ENCODE measurements around the gene CRLF1.
"Not testable (repeated sequence)": the region's sequence is repeated elsewhere in the genome, so short reads cannot be mapped to it uniquely, and the experiment has no call there.

The CRLF1 gene

DNA sequence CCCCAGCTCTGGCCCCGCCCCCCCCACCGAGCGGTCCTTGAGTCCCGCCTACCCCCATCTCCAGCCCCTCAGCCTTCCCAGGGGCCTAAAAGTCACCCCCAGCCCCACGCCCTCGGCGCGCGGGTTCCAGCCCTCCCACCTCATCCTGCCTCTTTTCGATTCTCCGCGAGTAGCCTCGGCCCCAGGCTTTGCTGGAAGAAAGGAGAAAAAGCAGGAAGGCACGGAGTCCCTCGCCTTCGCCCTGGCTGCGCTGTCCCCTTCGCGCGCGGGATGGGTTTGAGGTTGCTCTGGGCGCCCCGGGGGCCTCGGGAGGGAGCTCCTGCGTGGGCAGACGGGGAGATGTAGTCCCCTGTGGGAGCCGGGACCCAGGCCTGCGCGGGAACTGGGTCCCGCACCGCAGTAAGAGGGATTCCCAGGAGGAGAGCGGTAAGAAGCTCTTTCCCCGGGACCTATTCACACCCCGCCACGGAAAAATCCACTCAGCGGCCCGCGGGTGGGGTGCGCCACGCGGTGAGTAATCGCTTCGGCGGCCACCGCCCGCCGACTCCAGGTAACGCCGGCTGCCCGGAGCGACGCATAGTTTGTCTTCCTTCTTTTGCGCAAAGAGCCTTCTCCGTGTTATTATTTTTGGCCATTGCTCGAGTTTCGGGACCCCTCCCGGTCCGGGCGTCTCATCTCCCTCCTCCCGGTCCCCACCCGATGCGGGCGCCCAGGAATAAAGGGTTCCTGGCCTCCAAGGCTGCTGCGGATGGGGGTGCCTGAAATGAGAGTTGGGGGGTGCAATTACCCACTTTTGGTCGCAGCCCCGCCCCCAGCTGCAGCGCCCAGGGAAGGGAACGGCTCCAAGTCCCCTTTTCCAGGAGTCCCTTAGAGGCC lies 865 bp upstream of the CRLF1 start:
- Mint-ChIP-seq H3K27me3 (peaks cover 68% of the 10 kb centered on the region), H3K36me3 (ENCODE audit: low read depth) (no peaks in the 10 kb centered on the region), H3K4me3 (no peak overlapping the region), H3K27ac (no peak overlapping the region), H3K4me1 (ENCODE audit: low read depth) (peaks cover 22% of the 10 kb centered on the region), H3K9me3 (no peaks in the 10 kb centered on the region)

DNA sequence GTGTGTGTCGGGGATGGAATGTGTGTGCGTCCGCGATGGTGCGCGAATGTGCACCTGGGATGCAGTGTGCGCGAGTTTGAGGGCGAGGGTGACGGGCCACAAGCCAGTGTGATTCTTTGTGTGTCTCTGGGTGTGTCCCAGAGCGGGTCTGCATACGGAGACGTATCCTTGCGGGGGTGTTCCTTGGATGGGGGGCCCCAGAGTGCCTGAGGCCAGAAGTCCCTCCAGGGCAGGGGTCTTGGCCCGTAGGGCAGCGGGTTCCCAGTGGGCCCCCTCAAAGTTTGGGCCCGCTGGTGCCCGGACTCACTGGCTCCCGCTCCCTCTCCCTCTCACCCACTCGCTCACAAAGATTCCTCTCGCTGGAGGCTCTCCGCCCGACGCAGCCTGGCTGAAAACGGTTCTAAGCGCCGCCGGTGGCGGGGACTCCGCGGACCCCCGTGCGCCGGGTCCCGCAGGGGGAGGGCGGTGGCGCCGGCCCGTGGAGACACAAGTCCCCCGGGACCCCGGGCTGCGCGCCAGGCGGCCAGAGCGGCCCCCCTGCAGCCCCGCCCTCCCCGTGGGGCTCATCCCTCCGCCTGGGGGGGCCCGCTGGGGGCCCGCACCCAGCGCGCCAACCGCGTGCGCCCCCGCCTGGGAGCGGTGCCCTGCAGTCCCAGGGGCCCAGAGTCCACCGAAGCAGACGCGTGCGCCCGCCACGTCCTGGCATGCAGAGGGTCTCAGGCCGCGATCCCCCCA lies 886 bp downstream of the CRLF1 start:
- Mint-ChIP-seq H3K9me3 (no peaks in the 10 kb centered on the region), H3K36me3 (ENCODE audit: low read depth) (no peaks in the 10 kb centered on the region), H3K27ac (no peak overlapping the region), H3K4me1 (ENCODE audit: low read depth) (peaks cover 11% of the 10 kb centered on the region), H3K27me3 (peaks cover 65% of the 10 kb centered on the region), H3K4me3 (peak overlapping the region; percentile 47)

DNA sequence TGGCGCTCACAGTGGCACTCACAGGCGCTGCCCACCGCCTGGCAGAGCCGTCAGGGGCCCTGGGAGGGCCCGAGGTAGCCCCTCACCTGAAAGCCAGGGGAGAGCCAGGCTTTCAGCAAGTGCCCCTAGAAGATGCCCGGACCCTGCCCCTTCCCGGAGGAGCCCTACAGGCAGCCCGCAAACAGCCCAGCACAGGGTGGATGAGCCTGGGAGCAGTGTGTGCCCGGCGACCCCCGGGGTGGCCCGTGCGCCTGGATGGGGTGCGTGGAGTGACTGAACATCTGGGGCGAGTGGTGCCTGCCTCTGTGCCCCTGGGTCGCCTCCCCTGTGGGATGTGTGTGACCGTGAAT lies 1.4 kb downstream of the CRLF1 start:
- Mint-ChIP-seq H3K4me3 (peak overlapping the region; percentile 47), H3K27me3 (peaks cover 62% of the 10 kb centered on the region), H3K9me3 (no peaks in the 10 kb centered on the region), H3K36me3 (ENCODE audit: low read depth) (no peaks in the 10 kb centered on the region), H3K27ac (no peak overlapping the region), H3K4me1 (ENCODE audit: low read depth) (peaks cover 11% of the 10 kb centered on the region)

DNA sequence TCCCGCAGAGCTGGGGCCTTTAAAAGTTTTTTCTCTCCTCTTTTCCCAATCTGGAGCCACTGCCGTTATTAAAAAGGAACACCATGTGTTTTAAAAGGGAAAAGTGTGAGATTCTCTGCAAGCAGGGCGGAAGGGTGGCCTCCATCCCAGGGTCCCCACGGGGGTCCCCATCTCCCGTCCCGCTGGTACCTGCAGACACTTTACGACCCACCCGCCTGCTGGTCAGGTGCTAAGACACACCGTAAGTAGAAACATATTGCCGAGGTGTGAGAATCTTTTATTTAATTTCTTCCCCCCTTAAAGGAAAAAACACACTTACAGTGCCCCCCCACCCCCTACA lies 1.8 kb downstream of the CRLF1 start:
- H3K4me3 Mint-ChIP-seq = no peak overlapping the region
- H3K9me3 Mint-ChIP-seq = no peaks in the 10 kb centered on the region
- H3K27ac Mint-ChIP-seq = no peak overlapping the region
- H3K4me1 Mint-ChIP-seq (ENCODE audit: low read depth) = peaks cover 11% of the 10 kb centered on the region
- H3K36me3 Mint-ChIP-seq (ENCODE audit: low read depth) = no peaks in the 10 kb centered on the region
- H3K27me3 Mint-ChIP-seq = peaks cover 58% of the 10 kb centered on the region

DNA sequence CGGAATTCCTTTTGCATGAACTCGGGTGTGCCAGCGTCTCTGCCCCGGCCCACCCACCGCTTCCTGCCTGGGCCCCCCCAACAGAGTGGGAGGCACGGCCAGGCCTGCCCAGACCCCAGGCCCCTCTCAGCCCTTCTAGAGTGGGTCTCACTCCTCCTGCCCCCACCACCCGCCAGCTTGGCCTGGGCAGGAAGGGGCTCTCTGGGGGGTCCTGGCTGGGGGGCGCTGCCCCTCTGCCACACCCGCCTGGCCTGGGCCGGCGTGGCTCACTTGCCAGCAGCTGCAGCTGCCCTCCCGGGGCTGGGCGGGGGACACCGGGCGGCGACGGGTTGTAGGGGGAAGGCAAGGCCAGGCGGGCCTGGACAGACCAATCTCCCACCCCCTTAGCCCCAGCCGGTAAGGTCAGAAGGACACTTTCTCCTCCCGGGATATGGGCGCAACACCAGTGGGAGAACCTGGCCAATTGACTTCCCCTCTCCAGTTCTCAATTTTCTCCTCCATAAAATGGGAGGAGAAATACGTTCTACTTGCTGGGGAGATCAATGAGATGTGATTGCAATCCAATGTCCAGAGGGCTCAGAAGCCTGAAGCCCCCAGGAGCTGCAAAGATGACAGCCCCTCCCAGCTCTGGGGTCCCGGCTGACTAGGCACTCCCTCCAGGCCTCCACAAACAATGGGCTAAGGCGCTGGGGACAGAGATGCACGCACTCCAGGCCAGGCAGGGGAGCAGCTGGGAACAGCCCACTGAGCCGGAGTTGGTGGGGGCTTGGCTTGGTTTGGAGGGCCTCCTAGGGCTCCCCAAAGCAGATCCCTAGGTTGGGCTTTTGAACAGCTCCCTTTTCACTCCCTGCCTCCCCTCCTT lies 2.4 kb downstream of the CRLF1 start:
- H3K36me3 Mint-ChIP-seq (ENCODE audit: low read depth) = no peaks in the 10 kb centered on the region
- H3K27me3 Mint-ChIP-seq = peaks cover 52% of the 10 kb centered on the region
- H3K4me3 Mint-ChIP-seq = no peak overlapping the region
- H3K27ac Mint-ChIP-seq = no peak overlapping the region
- H3K4me1 Mint-ChIP-seq (ENCODE audit: low read depth) = peaks cover 11% of the 10 kb centered on the region
- no peaks in the 10 kb centered on the region for H3K9me3 Mint-ChIP-seq

DNA sequence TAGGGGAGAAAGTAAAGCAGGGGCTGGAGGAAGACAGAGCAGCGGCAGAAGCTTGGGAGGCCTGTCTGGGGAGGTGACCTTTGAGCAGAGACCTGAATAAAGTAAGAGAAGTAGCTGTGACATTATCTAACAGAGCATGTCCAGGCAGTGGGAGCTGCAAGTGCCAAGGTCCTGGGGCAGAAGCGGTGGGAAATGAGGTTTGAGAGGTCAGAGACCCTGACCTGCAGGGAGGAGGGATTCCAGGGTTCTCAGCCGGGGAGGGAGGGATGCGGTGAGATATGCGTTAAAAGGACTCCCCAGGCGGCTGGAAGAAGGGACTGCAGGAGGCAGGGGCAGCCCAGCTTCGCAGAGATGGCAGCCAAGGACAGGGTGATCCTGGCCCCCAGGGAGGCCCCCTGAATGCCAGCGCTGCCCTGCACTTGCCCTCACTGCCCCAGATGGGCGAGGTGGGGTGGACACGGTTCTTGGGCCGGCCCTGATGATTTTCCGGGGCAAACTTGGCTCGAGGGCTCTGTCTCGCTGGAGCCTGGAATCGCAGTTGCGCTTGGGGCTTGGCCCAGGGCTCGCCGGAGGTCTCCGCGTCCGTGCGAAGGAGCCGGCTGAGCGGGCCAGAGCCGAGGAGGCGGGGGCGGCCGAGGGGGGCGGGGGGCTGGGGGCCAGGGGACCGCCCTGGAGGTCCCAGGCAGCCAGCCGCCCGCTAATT lies 3.2 kb downstream of the CRLF1 start:
- no peaks in the 10 kb centered on the region for H3K36me3 Mint-ChIP-seq (ENCODE audit: low read depth)
- peaks cover 11% of the 10 kb centered on the region for H3K4me1 Mint-ChIP-seq (ENCODE audit: low read depth)
- H3K4me3 Mint-ChIP-seq = no peak overlapping the region
- H3K27me3 Mint-ChIP-seq = peaks cover 44% of the 10 kb centered on the region
- no peak overlapping the region for H3K27ac Mint-ChIP-seq
- H3K9me3 Mint-ChIP-seq = no peaks in the 10 kb centered on the region

DNA sequence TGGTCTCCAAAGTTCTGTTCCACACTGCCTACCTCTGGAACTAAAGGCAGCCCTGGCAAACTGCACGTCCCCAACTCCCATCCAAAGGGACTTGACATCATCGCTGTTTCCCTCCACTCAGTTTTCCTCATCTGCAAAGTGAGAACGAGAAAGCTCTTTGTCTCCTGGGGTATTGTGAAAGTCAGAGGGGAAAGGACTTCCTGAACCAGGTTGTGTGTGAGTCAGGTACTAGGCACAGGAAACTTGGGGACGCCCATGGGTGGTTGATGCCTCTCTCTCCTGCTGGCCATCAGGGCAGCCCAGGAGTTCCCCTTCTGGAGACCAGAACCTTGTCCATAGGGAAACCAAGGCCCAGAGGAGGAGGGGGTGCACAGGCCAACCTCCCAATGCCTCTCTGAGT lies 4.7 kb downstream of the CRLF1 start:
- no peaks in the 10 kb centered on the region for H3K36me3 Mint-ChIP-seq (ENCODE audit: low read depth)
- H3K27ac Mint-ChIP-seq = no peak overlapping the region
- H3K27me3 Mint-ChIP-seq = peaks cover 34% of the 10 kb centered on the region
- no peak overlapping the region for H3K4me3 Mint-ChIP-seq
- peaks cover 8% of the 10 kb centered on the region for H3K4me1 Mint-ChIP-seq (ENCODE audit: low read depth)
- H3K9me3 Mint-ChIP-seq = no peaks in the 10 kb centered on the region

DNA sequence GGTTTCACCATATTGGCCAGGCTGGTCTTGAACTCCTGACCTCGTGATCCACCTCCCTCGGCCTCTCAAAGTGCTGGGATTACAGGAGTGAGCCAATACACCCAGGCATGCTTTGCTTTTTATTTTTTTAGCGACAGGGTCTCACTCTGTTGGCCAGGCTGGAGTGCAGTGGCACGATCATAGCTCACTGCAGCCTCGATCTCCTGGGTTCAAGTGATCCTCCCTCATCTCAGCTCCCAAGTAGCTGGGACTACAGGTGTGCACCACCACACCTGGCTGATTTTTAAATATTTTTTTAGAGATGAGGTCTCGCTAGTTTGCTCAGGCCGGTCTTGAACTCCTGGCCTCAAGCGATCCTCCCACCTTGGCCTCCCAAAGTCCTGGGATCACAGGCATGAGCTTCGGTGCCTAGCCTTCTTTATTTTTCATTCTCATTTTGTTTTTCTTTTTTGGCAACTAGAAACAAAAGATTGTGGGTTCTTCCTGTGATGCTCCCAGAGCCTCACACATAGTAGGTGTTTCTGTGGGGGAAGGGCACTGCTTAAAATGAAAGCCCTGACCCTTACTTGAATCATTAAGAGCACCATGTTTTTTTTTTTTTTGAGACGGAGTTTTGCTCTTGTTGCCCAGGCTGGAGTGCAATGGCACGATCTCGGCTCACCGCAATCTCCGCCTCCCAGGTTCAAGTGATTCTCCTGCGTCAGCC lies 5.8 kb downstream of the CRLF1 start:
- H3K27ac Mint-ChIP-seq; H3K4me3 Mint-ChIP-seq; H3K36me3 Mint-ChIP-seq (ENCODE audit: low read depth); H3K9me3 Mint-ChIP-seq: not testable (repeated sequence)
- Mint-ChIP-seq H3K4me1 (ENCODE audit: low read depth) (peaks cover 12% of the 10 kb centered on the region), H3K27me3 (peaks cover 34% of the 10 kb centered on the region)

DNA sequence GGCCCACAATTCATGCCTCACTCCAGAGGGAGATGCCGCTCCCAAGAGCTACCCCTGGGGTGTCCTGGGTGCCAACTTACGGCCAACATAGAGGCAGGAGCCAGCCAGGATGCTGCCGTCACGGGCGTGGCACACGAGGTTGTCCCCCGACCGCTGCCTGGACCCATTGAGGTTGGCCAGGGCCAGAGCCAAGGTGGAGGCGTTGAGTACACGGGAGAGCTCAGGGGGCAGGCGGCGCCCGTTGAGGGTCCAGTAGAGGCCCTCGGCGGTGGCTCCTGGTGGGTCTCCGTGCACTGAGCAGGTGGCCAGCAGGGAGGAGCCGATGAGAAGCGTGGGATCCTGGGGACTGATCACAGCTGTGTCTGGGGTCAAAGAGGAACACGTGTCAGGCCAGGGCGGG lies 7.1 kb downstream of the CRLF1 start:
- Mint-ChIP-seq H3K4me3 (no peak overlapping the region), H3K9me3 (no peaks in the 10 kb centered on the region), H3K27me3 (peaks cover 22% of the 10 kb centered on the region), H3K27ac (no peak overlapping the region), H3K36me3 (ENCODE audit: low read depth) (no peaks in the 10 kb centered on the region), H3K4me1 (ENCODE audit: low read depth) (peaks cover 17% of the 10 kb centered on the region)

DNA sequence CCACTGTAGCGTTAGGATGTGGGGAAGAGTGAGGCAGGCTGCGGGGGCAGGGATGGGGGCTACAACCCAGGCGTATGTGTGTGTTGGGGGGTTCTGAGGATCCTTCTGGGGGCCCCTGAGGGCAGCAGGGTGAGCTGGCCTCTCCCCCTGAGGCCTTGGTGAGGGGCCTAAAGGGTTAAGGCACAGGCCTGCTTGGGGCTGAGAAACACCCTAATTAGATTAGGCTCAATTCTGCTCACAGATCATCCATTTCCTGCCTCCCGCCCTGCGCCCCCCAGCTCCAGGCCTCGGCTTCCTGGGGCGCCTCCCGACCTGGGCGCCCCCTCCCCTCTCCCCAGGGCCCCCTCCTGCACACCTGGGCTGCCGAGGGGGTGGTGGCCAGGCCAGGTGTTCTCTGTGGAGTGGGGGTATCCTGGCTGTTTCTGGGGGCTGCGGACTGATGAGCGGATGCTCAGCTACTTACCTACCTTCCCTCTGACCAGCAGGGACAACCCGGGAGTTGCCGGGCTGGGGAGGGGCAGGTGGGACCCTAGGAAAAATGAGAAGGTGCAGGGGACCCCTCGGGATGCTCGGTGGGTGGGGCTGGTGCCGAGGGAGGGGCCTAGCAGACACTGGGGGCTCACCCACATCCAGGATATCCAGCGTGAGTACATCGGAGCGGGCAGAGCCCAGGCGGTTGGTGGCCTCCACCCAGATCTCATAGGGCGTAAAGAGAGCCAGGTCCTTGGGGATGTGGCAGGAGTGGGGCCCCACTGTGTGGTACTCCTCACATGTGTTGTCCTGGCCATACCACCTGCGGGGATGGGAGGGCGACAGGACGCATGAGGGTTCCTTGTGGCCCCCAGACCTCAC lies 8.6 kb downstream of the CRLF1 start:
- H3K27ac Mint-ChIP-seq = no peak overlapping the region
- peaks cover 14% of the 10 kb centered on the region for H3K27me3 Mint-ChIP-seq
- H3K36me3 Mint-ChIP-seq (ENCODE audit: low read depth) = no peaks in the 10 kb centered on the region
- H3K9me3 Mint-ChIP-seq = no peaks in the 10 kb centered on the region
- H3K4me3 Mint-ChIP-seq = no peak overlapping the region
- peaks cover 18% of the 10 kb centered on the region for H3K4me1 Mint-ChIP-seq (ENCODE audit: low read depth)

DNA sequence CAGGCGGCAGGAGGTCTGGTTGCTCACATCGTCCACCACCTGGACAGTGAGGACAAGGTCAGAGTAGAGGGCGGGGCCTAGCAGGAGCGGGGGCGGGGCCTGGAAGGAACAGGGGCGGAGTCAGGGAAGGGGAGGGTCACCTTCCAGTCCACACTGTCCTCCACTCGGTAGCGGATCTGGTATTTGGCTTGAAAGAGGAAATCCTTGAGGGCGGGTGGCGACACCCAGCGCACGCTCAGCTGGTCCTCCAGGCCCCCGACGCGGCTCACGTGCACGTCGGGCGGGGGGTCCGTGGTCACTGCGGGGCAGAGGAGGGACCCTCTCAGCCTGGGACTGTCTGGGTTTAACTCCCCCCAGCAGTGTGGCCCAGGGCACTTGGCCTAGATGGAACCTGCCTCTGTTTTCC lies 9.8 kb downstream of the CRLF1 start:
- H3K4me3 Mint-ChIP-seq = no peak overlapping the region
- H3K27ac Mint-ChIP-seq = no peak overlapping the region
- peaks cover 18% of the 10 kb centered on the region for H3K4me1 Mint-ChIP-seq (ENCODE audit: low read depth)
- H3K27me3 Mint-ChIP-seq = peaks cover 4% of the 10 kb centered on the region
- H3K36me3 Mint-ChIP-seq (ENCODE audit: low read depth) = peaks cover 5% of the 10 kb centered on the region
- no peaks in the 10 kb centered on the region for H3K9me3 Mint-ChIP-seq

DNA sequence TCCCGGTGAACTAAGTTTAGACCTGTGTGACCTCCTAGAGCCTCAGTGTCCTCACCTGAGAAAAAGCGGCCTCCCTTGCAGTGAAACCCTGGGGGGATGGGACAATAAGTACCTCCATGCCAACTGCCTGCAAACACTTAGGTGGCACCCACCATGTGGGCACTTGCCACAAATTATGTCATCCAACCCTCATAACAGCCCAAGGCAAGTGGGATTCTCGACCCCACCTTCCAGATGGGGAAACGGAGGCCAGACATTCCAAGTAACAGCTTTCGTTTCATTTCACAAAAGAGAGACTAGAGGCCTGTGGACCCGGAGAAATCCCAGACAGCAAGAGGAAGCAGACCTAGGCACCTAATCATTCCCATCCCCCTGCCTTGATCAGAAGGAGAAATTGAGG lies 11.1 kb downstream of the CRLF1 start:
- Mint-ChIP-seq H3K36me3 (ENCODE audit: low read depth) (peaks cover 13% of the 10 kb centered on the region), H3K4me3 (no peak overlapping the region), H3K27me3 (no peaks in the 10 kb centered on the region), H3K9me3 (no peaks in the 10 kb centered on the region), H3K4me1 (ENCODE audit: low read depth) (peaks cover 24% of the 10 kb centered on the region), H3K27ac (no peak overlapping the region)

DNA sequence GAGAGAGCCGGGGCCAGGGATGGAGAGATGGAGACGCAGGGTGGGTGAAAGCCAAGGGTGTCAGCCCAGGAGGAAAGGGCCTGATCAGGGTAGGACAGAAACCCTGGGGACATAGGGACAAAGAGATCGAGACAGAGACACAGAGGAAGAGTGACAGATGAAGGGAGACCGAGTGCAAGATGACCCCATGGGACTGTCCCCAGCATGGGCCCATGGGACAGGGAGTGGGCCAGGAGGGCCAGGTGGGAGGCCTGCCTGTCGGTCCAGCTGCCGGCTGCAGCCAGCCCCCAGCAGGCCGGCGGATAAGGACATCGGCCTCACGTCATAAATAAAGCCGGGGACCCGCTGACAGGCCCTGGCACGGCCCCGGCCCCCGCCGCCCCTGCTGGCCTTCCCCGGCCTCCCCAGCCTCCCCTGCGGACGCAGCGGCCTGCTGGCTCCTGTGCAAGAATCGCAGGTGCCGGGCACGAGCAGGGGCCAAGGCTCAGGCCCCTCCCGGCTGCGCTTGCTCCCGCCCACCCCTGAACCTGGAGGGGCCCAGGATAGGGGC lies 11.7 kb downstream of the CRLF1 start:
- peaks cover 28% of the 10 kb centered on the region for H3K4me1 Mint-ChIP-seq (ENCODE audit: low read depth)
- H3K27me3 Mint-ChIP-seq = no peaks in the 10 kb centered on the region
- H3K9me3 Mint-ChIP-seq = no peaks in the 10 kb centered on the region
- peaks cover 17% of the 10 kb centered on the region for H3K36me3 Mint-ChIP-seq (ENCODE audit: low read depth)
- peak overlapping the region; percentile 74 for H3K4me3 Mint-ChIP-seq
- peak overlapping the region; percentile 75 for H3K27ac Mint-ChIP-seq
